Calu3 (cell line): ENCODE data around the gene GABPA. TPM values are rescaled to one million over a fixed set of nuclear protein-coding genes. Genes with fewer than 3 reads are reported as not detected.

Experiments used
- BruUV-seq: library from RNA; stranded (reverse); fragments of 400-500 nt; replicated peaks from 2 replicates; lab custom pipeline; 2021; lab: Mats Ljungman, UMichigan
- CTCF ChIA-PET: fragments of 300-600 bp; sonication (Branson Sonifier 250); formaldehyde crosslinking; loops from one replicate; lab custom pipeline; 2022; ENCODE audit warnings: antibody characterized with exemption; lab: Charles Lee
- DNase-seq: peaks from one replicate; pipeline ENCODE4 v3.0.0; 2022
- H3K27ac Mint-ChIP-seq: one replicate; pipeline ENCODE4 v1.8.0; 2022; ENCODE audit warnings: mixed read lengths; ENCODE audit not compliant: unreplicated experiment
- H3K27me3 Mint-ChIP-seq: one replicate; pipeline ENCODE4 v1.8.0; 2022; ENCODE audit warnings: mixed read lengths; ENCODE audit not compliant: unreplicated experiment
- H3K36me3 Mint-ChIP-seq: one replicate; pipeline ENCODE4 v1.8.0; 2022; ENCODE audit warnings: mild to moderate bottlenecking, moderate library complexity, mixed read lengths; ENCODE audit not compliant: insufficient read depth, unreplicated experiment
- H3K4me1 Mint-ChIP-seq: one replicate; pipeline ENCODE4 v1.8.0; 2022; ENCODE audit warnings: mild to moderate bottlenecking, low read depth, mixed read lengths; ENCODE audit not compliant: unreplicated experiment
- H3K4me3 Mint-ChIP-seq: one replicate; pipeline ENCODE4 v1.8.0; 2022; ENCODE audit warnings: mild to moderate bottlenecking, low read depth, moderate library complexity, mixed read lengths; ENCODE audit not compliant: unreplicated experiment
- H3K9me3 Mint-ChIP-seq: one replicate; pipeline ENCODE4 v1.8.0; 2022; ENCODE audit warnings: low read depth, mixed read lengths; ENCODE audit not compliant: unreplicated experiment
- intact Hi-C: fragments of 100-400 bp; cut with micrococcal nuclease; formaldehyde crosslinking; loops from one replicate; pipeline ENCODE4 v1.10.0; 2022; ENCODE audit not compliant: unreplicated experiment
- total RNA-seq: library from RNA; stranded (reverse); gene quantifications from 2 replicates; pipeline ENCODE4 v1.2.3, GENCODE V29; 2022
- TF ChIP-seq, protein P1 (sequence below): fragments of 200-600 bp; IDR thresholded peaks from one replicate; pipeline ENCODE4 v1.8.0; 2022; ENCODE audit warnings: antibody characterized with exemption; ENCODE audit not compliant: unreplicated experiment

Gene GABPA
- total RNA-seq, 1 experiment from 2014 or later = 10.3 TPM

DNA sequence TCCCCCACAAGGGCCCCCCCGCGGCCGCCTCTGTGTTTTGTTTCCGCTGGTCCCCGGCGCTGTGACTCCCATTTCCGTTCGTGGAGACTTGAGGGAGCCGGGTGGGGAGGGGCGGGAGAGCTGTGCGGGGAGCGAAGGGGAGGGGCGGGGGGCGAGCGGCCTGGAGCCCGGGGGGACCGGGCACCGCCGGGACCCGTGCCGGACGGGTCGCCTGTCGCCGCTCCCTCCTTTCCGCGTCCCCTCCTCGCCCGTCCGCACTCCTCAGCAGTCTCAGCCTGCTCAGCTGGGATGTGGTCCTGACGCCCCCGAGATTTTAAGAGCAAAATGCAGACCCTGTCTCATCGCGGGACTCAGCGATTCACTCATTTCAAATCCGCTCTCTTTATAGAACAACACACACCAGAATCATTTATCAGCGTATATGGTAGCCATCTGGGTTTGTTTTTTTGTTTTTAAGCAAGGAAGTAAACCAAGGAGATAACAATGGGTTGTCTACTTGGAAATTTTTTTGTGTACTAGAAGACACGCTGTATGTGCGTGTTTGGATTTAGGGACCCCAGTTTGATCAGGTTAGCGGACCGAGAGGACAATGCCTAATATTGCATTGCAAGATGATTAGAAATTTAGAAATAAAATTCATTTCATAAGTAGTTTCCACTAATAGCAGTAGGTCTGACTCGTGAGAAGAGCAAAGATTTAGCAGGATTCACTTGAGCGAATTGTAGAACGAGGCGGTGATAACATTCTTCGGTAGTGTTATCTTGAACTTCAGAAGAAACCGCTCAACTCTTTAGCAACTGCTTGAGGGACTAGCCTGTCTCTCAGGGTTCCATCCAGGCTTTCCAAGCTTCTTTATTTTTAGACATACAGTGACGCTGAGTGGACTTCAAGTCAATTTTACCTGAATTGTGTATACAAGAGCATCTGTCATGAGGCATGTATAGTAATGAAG, 1.1 kb downstream of the GABPA start:
- no peaks in the 10 kb centered on the region for H3K9me3 Mint-ChIP-seq
- BruUV-seq = no TSS peak
- intact Hi-C loops = no loop called here
- TF ChIP-seq, protein P1, sequence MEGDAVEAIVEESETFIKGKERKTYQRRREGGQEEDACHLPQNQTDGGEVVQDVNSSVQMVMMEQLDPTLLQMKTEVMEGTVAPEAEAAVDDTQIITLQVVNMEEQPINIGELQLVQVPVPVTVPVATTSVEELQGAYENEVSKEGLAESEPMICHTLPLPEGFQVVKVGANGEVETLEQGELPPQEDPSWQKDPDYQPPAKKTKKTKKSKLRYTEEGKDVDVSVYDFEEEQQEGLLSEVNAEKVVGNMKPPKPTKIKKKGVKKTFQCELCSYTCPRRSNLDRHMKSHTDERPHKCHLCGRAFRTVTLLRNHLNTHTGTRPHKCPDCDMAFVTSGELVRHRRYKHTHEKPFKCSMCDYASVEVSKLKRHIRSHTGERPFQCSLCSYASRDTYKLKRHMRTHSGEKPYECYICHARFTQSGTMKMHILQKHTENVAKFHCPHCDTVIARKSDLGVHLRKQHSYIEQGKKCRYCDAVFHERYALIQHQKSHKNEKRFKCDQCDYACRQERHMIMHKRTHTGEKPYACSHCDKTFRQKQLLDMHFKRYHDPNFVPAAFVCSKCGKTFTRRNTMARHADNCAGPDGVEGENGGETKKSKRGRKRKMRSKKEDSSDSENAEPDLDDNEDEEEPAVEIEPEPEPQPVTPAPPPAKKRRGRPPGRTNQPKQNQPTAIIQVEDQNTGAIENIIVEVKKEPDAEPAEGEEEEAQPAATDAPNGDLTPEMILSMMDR = no peak
- H3K27me3 Mint-ChIP-seq = no peaks in the 10 kb centered on the region
- peaks cover 34% of the 10 kb centered on the region for H3K36me3 Mint-ChIP-seq
- H3K27ac Mint-ChIP-seq = peak overlapping the region; percentile 100
- CTCF ChIA-PET = no interaction called here
- peak; percentile 69 for DNase-seq
- H3K4me1 Mint-ChIP-seq = peaks cover 7% of the 10 kb centered on the region
- H3K4me3 Mint-ChIP-seq = peak overlapping the region; percentile 87

DNA sequence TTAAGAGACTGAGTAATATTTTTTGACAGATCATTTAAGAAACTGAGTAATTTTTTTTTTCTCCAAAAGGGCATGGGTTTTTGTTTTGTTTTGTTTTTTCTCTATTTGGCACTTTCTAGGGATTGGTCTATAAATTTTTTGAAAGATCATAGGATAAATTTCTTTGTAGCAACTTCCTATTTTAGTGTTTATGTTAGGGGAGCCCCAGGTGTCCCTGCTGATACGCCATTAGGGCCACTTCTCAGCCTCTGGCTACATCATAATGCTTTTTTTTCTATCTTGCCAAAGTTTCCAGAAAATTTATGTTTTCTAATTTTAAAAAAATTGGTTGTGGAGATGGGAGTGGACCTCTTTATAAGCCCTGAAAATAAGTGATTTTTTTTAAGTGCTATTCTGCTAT, 2.6 kb downstream of the GABPA start:
- no peaks in the 10 kb centered on the region for H3K27me3 Mint-ChIP-seq
- CTCF ChIA-PET = no interaction called here
- no peak overlapping the region for H3K27ac Mint-ChIP-seq
- peaks cover 7% of the 10 kb centered on the region for H3K4me1 Mint-ChIP-seq
- no peaks in the 10 kb centered on the region for H3K9me3 Mint-ChIP-seq
- TF ChIP-seq, protein P1 = no peak
- peaks cover 39% of the 10 kb centered on the region for H3K36me3 Mint-ChIP-seq
- no peak overlapping the region for H3K4me3 Mint-ChIP-seq
- no TSS peak for BruUV-seq
- DNase-seq = no peak
- intact Hi-C loops = no loop called here

DNA sequence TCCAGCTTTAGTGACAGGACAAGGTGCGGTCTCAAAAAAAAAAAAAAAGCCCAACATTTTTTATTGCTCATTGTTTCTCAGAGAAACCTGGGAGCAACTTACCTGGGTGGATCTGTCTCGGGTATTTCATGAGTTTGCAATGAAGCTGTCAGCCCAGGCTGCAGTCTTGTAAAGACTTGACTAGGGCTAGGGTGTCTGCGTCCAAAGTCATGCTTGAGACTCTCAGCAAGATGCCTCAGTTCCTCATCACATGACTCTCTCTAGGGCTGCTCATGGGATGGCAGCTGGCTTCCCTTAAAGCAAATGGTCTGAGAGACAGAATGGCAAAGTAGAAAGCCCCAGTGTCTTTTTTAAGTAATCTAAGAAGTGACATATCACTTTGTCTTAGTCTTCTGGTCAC, 8.1 kb downstream of the GABPA start:
- CTCF ChIA-PET = no interaction called here
- Mint-ChIP-seq H3K4me1 (no peaks in the 10 kb centered on the region), H3K27me3 (no peaks in the 10 kb centered on the region), H3K4me3 (no peak overlapping the region), H3K9me3 (no peaks in the 10 kb centered on the region), H3K36me3 (peaks cover 5% of the 10 kb centered on the region), H3K27ac (no peak overlapping the region)
- intact Hi-C loops = no loop called here
- TF ChIP-seq, protein P1 = no peak
- BruUV-seq = no TSS peak
- DNase-seq = no peak

DNA sequence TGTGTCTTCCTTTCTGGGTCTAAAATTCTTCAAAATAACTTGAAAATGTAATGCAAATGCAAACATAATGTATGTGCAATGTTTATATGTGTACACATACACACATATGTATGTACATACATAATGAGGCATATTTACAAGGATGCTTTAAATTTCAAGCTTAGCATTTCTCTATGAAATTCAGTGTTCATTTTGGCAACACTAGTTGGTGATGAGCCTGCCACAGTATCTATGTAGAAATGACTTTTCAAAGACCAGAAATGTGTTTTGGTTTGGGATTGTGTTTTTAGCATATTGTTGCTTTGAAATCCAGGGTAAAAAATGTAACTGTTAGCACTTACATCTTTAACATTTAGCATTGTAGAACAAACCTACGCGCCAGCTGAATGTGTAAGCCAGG, 10.1 kb downstream of the GABPA start:
- H3K4me1 Mint-ChIP-seq = no peaks in the 10 kb centered on the region
- DNase-seq = no peak
- no TSS peak for BruUV-seq
- CTCF ChIA-PET = no interaction called here
- no peak overlapping the region for H3K4me3 Mint-ChIP-seq
- TF ChIP-seq, protein P1 = no peak
- peaks cover 5% of the 10 kb centered on the region for H3K36me3 Mint-ChIP-seq
- intact Hi-C loops = no loop called here
- H3K27me3 Mint-ChIP-seq = no peaks in the 10 kb centered on the region
- no peak overlapping the region for H3K27ac Mint-ChIP-seq
- no peaks in the 10 kb centered on the region for H3K9me3 Mint-ChIP-seq
